ENCODE results near the gene CORO7. TPM values are rescaled to one million over a fixed set of nuclear protein-coding genes. Genes with fewer than 3 reads are reported as not detected.

The CORO7 gene
- polyA plus RNA-seq, 3 donors = 44.7 to 181 (median 68.4) TPM

DNA sequence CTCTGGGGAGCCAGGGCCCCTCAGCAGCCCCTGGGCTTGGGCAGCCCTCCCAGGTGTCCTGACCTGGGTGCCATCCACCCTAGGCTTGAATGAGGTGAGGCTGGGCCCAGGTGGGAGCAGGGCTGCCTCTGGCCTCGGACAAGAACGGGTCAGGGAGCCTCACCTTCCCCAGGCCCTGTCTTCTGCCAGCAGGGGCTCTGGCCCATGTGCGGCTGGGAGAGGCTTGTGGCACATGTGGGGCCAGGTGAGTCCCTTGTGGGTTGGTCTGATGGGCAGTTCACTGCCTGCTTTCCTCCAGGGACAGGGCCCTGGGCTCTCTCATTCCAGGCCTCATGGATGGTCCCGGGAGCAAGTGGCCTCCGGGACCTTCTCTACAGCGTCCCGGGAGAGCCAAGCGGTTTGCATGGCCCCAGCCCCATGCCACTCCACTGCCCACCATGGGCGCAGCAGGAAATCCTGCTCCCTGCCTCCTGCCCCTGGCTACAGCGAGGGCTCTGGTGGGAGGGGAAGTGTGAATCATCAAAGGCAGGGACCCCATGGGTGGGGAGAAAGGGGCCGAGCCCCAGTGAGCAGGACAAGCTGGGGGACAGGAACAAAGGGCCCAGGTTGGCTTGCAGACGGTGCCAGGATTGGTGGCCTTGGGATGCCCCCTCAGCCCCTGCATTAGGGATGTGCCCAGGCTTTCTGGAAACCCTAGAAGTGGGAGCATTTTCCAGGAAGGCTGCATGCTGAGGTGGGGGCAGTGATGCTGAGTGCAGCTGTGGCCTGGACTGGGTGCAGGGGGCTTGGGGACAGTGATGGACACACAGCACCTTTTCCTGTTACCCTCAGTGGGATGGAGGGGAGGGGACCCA, 32.6 kb downstream of the CORO7 start:
- 93% methylated on average over 4 of the region's 12 CpGs for WGBS (ENCODE audit: insufficient coverage)
- H3K27me3 ChIP-seq (ENCODE audit: control insufficient read depth in 2 of 2, insufficient read depth in 2 of 2, low read length in 2 of 2) = no peaks in the 10 kb centered on the region
- no peak for DNase-seq
- no peaks in the 10 kb centered on the region for H3K9me3 ChIP-seq (replicated peaks in 1 of 2; ENCODE audit: control insufficient read depth in 1 of 2, insufficient read depth in 1 of 2, low read length in 2 of 2)
- H3K4me1 ChIP-seq (ENCODE audit: control insufficient read depth in 1 of 2, insufficient read depth in 2 of 2, low read length in 2 of 2) = no peaks in the 10 kb centered on the region
- no peak overlapping the region for H2AFZ ChIP-seq (ENCODE audit: insufficient read depth, low read depth, low read length, poor library complexity, severe bottlenecking)
- Mint-ChIP-seq H3K27me3 (ENCODE audit: low read depth in 3 of 3) (no peaks in the 10 kb centered on the region), H3K27ac (no peak overlapping the region), H3K4me3 (no peak overlapping the region), H3K4me1 (no peaks in the 10 kb centered on the region), H3K36me3 (peaks cover 39 to 85% of the 10 kb centered on the region in 2 donors), H3K9me3 (no peaks in the 10 kb centered on the region)
- H4K20me1 ChIP-seq (ENCODE audit: insufficient read depth, low read length) = peaks cover 98% of the 10 kb centered on the region
- H3K27ac ChIP-seq (ENCODE audit: low read depth in 1 of 2, low read length in 2 of 2) = no peak overlapping the region
- intact Hi-C loops (cut with micrococcal nuclease) = no loop called here
- H3K79me2 ChIP-seq (ENCODE audit: insufficient read depth, low read length) = peaks cover 4% of the 10 kb centered on the region
- H3K4me2 ChIP-seq (replicated peaks; ENCODE audit: extremely low read depth, low read length, poor library complexity, severe bottlenecking) = no peak overlapping the region
- no peak overlapping the region for H3K9ac ChIP-seq (ENCODE audit: insufficient read depth, low read length, poor library complexity, severe bottlenecking)
- peaks cover 90 to 94% of the 10 kb centered on the region in 2 donors for H3K36me3 ChIP-seq (replicated peaks in 1 of 2; ENCODE audit: control insufficient read depth in 1 of 2, insufficient read depth in 2 of 2, low read length in 2 of 2)
- H3K4me3 ChIP-seq (replicated peaks in 1 of 3; ENCODE audit: low read depth in 2 of 3, low read length in 3 of 3) = no peak overlapping the region
- TF ChIP-seq, protein P1, sequence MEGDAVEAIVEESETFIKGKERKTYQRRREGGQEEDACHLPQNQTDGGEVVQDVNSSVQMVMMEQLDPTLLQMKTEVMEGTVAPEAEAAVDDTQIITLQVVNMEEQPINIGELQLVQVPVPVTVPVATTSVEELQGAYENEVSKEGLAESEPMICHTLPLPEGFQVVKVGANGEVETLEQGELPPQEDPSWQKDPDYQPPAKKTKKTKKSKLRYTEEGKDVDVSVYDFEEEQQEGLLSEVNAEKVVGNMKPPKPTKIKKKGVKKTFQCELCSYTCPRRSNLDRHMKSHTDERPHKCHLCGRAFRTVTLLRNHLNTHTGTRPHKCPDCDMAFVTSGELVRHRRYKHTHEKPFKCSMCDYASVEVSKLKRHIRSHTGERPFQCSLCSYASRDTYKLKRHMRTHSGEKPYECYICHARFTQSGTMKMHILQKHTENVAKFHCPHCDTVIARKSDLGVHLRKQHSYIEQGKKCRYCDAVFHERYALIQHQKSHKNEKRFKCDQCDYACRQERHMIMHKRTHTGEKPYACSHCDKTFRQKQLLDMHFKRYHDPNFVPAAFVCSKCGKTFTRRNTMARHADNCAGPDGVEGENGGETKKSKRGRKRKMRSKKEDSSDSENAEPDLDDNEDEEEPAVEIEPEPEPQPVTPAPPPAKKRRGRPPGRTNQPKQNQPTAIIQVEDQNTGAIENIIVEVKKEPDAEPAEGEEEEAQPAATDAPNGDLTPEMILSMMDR (IDR thresholded peaks at IDR 0.05) = no peak

DNA sequence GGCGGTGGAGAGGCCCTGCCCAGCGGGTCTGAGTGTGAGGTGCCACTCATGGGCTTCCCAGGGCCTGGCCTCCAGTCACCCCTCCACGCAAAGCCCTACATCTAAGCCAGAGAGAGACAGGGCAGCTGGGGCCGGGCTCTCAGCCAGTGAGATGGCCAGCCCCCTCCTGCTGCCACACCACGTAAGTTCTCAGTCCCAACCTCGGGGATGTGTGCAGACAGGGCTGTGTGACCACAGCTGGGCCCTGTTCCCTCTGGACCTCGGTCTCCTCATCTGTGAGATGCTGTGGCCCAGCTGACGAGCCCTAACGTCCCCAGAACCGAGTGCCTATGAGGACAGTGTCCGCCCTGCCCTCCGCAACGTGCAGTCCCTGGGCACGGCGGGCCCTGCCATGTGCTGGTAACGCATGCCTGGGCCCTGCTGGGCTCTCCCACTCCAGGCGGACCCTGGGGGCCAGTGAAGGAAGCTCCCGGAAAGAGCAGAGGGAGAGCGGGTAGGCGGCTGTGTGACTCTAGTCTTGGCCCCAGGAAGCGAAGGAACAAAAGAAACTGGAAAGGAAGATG, 33.5 kb downstream of the CORO7 start:
- H3K4me1 ChIP-seq (ENCODE audit: control insufficient read depth in 1 of 2, insufficient read depth in 2 of 2, low read length in 2 of 2) = no peaks in the 10 kb centered on the region
- no peaks in the 10 kb centered on the region for H3K9me3 ChIP-seq (replicated peaks in 1 of 2; ENCODE audit: control insufficient read depth in 1 of 2, insufficient read depth in 1 of 2, low read length in 2 of 2)
- DNase-seq = no peak
- Mint-ChIP-seq H3K36me3 (peaks cover 40 to 84% of the 10 kb centered on the region in 2 donors), H3K4me1 (peaks cover 2% of the 10 kb centered on the region), H3K4me3 (no peak overlapping the region), H3K9me3 (no peaks in the 10 kb centered on the region), H3K27me3 (ENCODE audit: low read depth in 3 of 3) (no peaks in the 10 kb centered on the region), H3K27ac (peak overlapping the region in 1 of 7 donors; percentile 60)
- WGBS (ENCODE audit: insufficient coverage) = 95% methylated on average over 16 of the region's 21 CpGs
- H3K4me3 ChIP-seq (replicated peaks in 1 of 3; ENCODE audit: low read depth in 2 of 3, low read length in 3 of 3) = no peak overlapping the region
- no peak overlapping the region for H2AFZ ChIP-seq (ENCODE audit: insufficient read depth, low read depth, low read length, poor library complexity, severe bottlenecking)
- H3K4me2 ChIP-seq (replicated peaks; ENCODE audit: extremely low read depth, low read length, poor library complexity, severe bottlenecking) = no peak overlapping the region
- TF ChIP-seq, protein P1 (IDR thresholded peaks at IDR 0.05) = no peak
- H3K27me3 ChIP-seq (ENCODE audit: control insufficient read depth in 2 of 2, insufficient read depth in 2 of 2, low read length in 2 of 2) = no peaks in the 10 kb centered on the region
- no peak overlapping the region for H3K27ac ChIP-seq (ENCODE audit: low read depth in 1 of 2, low read length in 2 of 2)
- peaks cover 98% of the 10 kb centered on the region for H4K20me1 ChIP-seq (ENCODE audit: insufficient read depth, low read length)
- H3K36me3 ChIP-seq (replicated peaks in 1 of 2; ENCODE audit: control insufficient read depth in 1 of 2, insufficient read depth in 2 of 2, low read length in 2 of 2) = peaks cover 90 to 94% of the 10 kb centered on the region in 2 donors
- H3K9ac ChIP-seq (ENCODE audit: insufficient read depth, low read length, poor library complexity, severe bottlenecking) = no peak overlapping the region
- intact Hi-C loops (cut with micrococcal nuclease) = no loop called here
- H3K79me2 ChIP-seq (ENCODE audit: insufficient read depth, low read length) = peaks cover 4% of the 10 kb centered on the region

All from CD14-positive monocyte (primary cell).